ENCODE measurements around the gene PEX5L.

DNA sequence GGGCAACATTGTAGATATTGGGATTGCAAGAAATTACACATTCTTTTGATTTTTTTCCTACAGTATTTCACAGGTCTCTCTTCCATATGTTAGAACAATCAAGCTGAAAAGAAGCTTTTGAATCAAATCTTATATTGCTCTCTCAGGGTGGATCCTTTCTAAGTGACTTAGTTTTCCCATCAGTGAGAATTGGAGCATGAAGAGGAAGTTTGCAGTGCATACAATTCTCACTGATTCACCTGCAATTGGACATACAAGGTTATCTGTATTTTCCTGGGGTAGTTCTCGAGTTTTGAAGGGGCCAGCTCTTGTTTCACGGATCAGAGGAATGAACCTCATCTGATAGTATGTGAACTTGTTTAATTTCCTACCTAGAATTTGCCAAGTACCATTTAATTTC is 150.8 kb downstream of the PEX5L start:
- TF ChIP-seq, protein P1, sequence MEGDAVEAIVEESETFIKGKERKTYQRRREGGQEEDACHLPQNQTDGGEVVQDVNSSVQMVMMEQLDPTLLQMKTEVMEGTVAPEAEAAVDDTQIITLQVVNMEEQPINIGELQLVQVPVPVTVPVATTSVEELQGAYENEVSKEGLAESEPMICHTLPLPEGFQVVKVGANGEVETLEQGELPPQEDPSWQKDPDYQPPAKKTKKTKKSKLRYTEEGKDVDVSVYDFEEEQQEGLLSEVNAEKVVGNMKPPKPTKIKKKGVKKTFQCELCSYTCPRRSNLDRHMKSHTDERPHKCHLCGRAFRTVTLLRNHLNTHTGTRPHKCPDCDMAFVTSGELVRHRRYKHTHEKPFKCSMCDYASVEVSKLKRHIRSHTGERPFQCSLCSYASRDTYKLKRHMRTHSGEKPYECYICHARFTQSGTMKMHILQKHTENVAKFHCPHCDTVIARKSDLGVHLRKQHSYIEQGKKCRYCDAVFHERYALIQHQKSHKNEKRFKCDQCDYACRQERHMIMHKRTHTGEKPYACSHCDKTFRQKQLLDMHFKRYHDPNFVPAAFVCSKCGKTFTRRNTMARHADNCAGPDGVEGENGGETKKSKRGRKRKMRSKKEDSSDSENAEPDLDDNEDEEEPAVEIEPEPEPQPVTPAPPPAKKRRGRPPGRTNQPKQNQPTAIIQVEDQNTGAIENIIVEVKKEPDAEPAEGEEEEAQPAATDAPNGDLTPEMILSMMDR (IDR thresholded peaks at IDR 0.05) = no peak
- TF ChIP-seq POLR2A (IDR thresholded peaks at IDR 0.05) = no peak
- TF ChIP-seq POLR2AphosphoS5 (IDR thresholded peaks at IDR 0.05) = no peak
